HepG2 (cell line): ENCODE results near the gene LMNTD1.

ENCODE experiments used
- CBX5 ChIP-seq: sonication (generic); formaldehyde crosslinking; IDR thresholded peaks from 2 replicates; pipeline ENCODE4 v1.4.0; 2020; ENCODE audit warnings: missing genetic modification reagents, borderline replicate concordance
- ELF1 ChIP-seq: sonication (generic); formaldehyde crosslinking; IDR thresholded peaks from 2 replicates; pipeline ENCODE4 v1.4.0; 2020; ENCODE audit warnings: missing genetic modification reagents
- NCOA2 ChIP-seq: sonication (generic); formaldehyde crosslinking; IDR thresholded peaks from 2 replicates; pipeline ENCODE4 v1.8.0; 2022; ENCODE audit warnings: inconsistent platforms
- POLR2AphosphoS5 ChIP-seq: IDR thresholded peaks from 2 replicates; pipeline ENCODE4 v1.6.1; 2012; ENCODE audit warnings: low read depth, low read length
- RAD51 ChIP-seq: fragments of 450-650 bp; IDR thresholded peaks from 2 replicates; pipeline ENCODE4 v1.6.1; 2016; ENCODE audit warnings: borderline replicate concordance
- SP1 ChIP-seq, 2 experiments: fragments of 450-650 bp in 1 of 2; sonication (generic) in 1 of 2; formaldehyde crosslinking in 1 of 2; IDR thresholded peaks; 2 replicates each; pipeline versions ENCODE4 v1.4.0 to v1.6.1; 2016 to 2020; ENCODE audit warnings: missing genetic modification reagents in 1 of 2
- ZNF235 ChIP-seq: sonication (generic); formaldehyde crosslinking; IDR thresholded peaks from 2 replicates; pipeline ENCODE4 v1.8.1; 2023; ENCODE audit warnings: mild to moderate bottlenecking, missing genetic modification reagents, borderline replicate concordance
- ZNF280D ChIP-seq: sonication (generic); formaldehyde crosslinking; IDR thresholded peaks from 2 replicates; pipeline ENCODE4 v1.5.1; 2020; ENCODE audit warnings: mild to moderate bottlenecking, missing genetic modification reagents
- ZNF589 ChIP-seq: sonication (generic); formaldehyde crosslinking; conservative IDR thresholded peaks from 2 replicates; pipeline ENCODE4 v1.8.0; 2022; ENCODE audit warnings: mild to moderate bottlenecking, moderate library complexity, missing genetic modification reagents
- TF ChIP-seq, protein P1 (sequence below): sonication (generic); formaldehyde crosslinking; IDR thresholded peaks from 2 replicates; pipeline ENCODE4 v1.5.0; 2020; ENCODE audit warnings: mild to moderate bottlenecking, missing genetic modification reagents, moderate library complexity
- TF ChIP-seq, protein P2 (sequence below): sonication (generic); formaldehyde crosslinking; IDR thresholded peaks from 2 replicates; pipeline ENCODE4 v1.4.0; 2020; ENCODE audit warnings: low read depth, mild to moderate bottlenecking, missing genetic modification reagents
- TF ChIP-seq, protein P3 (sequence below), 2 experiments: IDR thresholded peaks; 2 replicates each; pipeline ENCODE4 v1.6.1; 2011 to 2012; ENCODE audit warnings: low read length in 2 of 2, borderline replicate concordance in 1 of 2, low read depth in 1 of 2, mild to moderate bottlenecking in 1 of 2, moderate library complexity in 1 of 2

DNA sequence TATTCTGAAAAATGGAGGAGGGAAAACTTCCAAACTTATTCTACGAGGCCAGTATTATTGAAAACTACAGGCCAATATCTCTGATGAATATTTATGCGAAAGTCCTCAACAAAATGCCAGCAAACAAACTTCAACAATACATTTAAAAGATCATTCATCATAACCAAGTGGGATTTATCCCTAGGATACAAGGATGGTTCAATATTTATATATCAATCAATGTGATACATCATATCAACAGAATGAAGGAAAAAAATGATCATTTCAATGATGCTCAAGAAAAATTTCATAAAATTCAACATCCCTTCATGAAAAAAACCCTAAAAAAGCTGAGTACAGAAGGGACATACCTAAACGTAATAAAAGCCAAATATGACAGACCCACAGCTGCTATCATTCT lies 45.9 kb upstream of the LMNTD1 start:
- TF ChIP-seq ZNF235, result no peak
- TF ChIP-seq, protein P1, sequence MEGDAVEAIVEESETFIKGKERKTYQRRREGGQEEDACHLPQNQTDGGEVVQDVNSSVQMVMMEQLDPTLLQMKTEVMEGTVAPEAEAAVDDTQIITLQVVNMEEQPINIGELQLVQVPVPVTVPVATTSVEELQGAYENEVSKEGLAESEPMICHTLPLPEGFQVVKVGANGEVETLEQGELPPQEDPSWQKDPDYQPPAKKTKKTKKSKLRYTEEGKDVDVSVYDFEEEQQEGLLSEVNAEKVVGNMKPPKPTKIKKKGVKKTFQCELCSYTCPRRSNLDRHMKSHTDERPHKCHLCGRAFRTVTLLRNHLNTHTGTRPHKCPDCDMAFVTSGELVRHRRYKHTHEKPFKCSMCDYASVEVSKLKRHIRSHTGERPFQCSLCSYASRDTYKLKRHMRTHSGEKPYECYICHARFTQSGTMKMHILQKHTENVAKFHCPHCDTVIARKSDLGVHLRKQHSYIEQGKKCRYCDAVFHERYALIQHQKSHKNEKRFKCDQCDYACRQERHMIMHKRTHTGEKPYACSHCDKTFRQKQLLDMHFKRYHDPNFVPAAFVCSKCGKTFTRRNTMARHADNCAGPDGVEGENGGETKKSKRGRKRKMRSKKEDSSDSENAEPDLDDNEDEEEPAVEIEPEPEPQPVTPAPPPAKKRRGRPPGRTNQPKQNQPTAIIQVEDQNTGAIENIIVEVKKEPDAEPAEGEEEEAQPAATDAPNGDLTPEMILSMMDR (CRISPR knock-in tag), result no peak
- TF ChIP-seq SP1 (IDR thresholded peaks at IDR 0.05), result no peak
- TF ChIP-seq SP1 (CRISPR knock-in tag; IDR thresholded peaks at IDR 0.05), result no peak
- TF ChIP-seq POLR2AphosphoS5, result no peak
- no peak for TF ChIP-seq ZNF280D
- no peak for TF ChIP-seq NCOA2 (CRISPR knock-in tag)
- TF ChIP-seq, protein P2, sequence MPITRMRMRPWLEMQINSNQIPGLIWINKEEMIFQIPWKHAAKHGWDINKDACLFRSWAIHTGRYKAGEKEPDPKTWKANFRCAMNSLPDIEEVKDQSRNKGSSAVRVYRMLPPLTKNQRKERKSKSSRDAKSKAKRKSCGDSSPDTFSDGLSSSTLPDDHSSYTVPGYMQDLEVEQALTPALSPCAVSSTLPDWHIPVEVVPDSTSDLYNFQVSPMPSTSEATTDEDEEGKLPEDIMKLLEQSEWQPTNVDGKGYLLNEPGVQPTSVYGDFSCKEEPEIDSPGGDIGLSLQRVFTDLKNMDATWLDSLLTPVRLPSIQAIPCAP (CRISPR knock-in tag), result no peak
- TF ChIP-seq ZNF589 (CRISPR knock-in tag), result no peak
- no peak for TF ChIP-seq RAD51
- TF ChIP-seq CBX5 (CRISPR knock-in tag), result no peak
- TF ChIP-seq, protein P3, sequence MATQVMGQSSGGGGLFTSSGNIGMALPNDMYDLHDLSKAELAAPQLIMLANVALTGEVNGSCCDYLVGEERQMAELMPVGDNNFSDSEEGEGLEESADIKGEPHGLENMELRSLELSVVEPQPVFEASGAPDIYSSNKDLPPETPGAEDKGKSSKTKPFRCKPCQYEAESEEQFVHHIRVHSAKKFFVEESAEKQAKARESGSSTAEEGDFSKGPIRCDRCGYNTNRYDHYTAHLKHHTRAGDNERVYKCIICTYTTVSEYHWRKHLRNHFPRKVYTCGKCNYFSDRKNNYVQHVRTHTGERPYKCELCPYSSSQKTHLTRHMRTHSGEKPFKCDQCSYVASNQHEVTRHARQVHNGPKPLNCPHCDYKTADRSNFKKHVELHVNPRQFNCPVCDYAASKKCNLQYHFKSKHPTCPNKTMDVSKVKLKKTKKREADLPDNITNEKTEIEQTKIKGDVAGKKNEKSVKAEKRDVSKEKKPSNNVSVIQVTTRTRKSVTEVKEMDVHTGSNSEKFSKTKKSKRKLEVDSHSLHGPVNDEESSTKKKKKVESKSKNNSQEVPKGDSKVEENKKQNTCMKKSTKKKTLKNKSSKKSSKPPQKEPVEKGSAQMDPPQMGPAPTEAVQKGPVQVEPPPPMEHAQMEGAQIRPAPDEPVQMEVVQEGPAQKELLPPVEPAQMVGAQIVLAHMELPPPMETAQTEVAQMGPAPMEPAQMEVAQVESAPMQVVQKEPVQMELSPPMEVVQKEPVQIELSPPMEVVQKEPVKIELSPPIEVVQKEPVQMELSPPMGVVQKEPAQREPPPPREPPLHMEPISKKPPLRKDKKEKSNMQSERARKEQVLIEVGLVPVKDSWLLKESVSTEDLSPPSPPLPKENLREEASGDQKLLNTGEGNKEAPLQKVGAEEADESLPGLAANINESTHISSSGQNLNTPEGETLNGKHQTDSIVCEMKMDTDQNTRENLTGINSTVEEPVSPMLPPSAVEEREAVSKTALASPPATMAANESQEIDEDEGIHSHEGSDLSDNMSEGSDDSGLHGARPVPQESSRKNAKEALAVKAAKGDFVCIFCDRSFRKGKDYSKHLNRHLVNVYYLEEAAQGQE (IDR thresholded peaks at IDR 0.05; ENCODE audit: borderline replicate concordance in 1 of 2, low read depth in 1 of 2, low read length in 2 of 2), result no peak
- no peak for TF ChIP-seq ELF1
